Measurements from ENCODE around the gene CADM2. TPM values are rescaled to one million over a fixed set of nuclear protein-coding genes. Genes with fewer than 3 reads are reported as not detected.
"Not testable (repeated sequence)": the region's sequence is repeated elsewhere in the genome, so short reads cannot be mapped to it uniquely, and the experiment has no call there.

Gene CADM2
- total RNA-seq, 1 experiment from 2014 or later, result 10.9 TPM

GRCh38 chr3:85706130-85706529 is 747.3 kb downstream of the CADM2 start:
- no peaks in the 10 kb centered on the region for H3K9me3 ChIP-seq (ENCODE audit: control insufficient read depth, low read depth, low read length)
- H3T11ph ChIP-seq (ENCODE audit: low read length), result no peak overlapping the region
- no peak overlapping the region for H2BK15ac ChIP-seq (ENCODE audit: low read depth, low read length)
- no CpG with 5 or more reads among the region's 2 CpGs for WGBS (ENCODE audit: extremely low coverage, insufficient read length, low lambda C conversion rate)
- H4K91ac ChIP-seq (ENCODE audit: insufficient read length, low read depth, low read length), result no peak overlapping the region
- no peak overlapping the region for H3K9ac ChIP-seq (ENCODE audit: extremely low read depth, insufficient read length, low read length)
- no peak overlapping the region for H3K56ac ChIP-seq (ENCODE audit: insufficient read length, low read depth, low read length)
- H3K18ac ChIP-seq (ENCODE audit: insufficient read length, low read depth, low read length), result no peak overlapping the region
- H2BK120ac ChIP-seq (ENCODE audit: low read depth, low read length, poor library complexity, severe bottlenecking), result no peak overlapping the region
- DNase-seq, result no peak
- Mint-ChIP-seq H3K27me3 (ENCODE audit: low read depth) (no peaks in the 10 kb centered on the region), H3K4me3 (no peak overlapping the region), H3K27ac (no peak overlapping the region), H3K36me3 (ENCODE audit: insufficient read depth in 1 of 3, low read depth in 3 of 3) (no peaks in the 10 kb centered on the region), H3K9me3 (no peaks in the 10 kb centered on the region), H3K4me1 (peaks cover 34 to 35% of the 10 kb centered on the region in 2 experiments)
- H2BK5ac ChIP-seq (ENCODE audit: insufficient read length, low read length), result no peak overlapping the region
- no peak overlapping the region for H4K5ac ChIP-seq (ENCODE audit: insufficient read length, low read depth, low read length)
- no peaks in the 10 kb centered on the region for H3K79me2 ChIP-seq (ENCODE audit: insufficient read depth, low read length)
- no peaks in the 10 kb centered on the region for H3K4me1 ChIP-seq (ENCODE audit: insufficient read depth, low read length)
- no peak overlapping the region for H2BK20ac ChIP-seq (ENCODE audit: low read depth, low read length, poor library complexity, severe bottlenecking)
- no peak overlapping the region for H3K4me2 ChIP-seq (ENCODE audit: insufficient read depth, insufficient read length, low read length)
- H3K14ac ChIP-seq (ENCODE audit: insufficient read depth, low read length), result no peak overlapping the region
- H4K8ac ChIP-seq (replicated peaks; ENCODE audit: insufficient read length, low read depth, low read length), result no peak overlapping the region
- H3K23ac ChIP-seq (ENCODE audit: insufficient read length, low read depth, low read length), result no peak overlapping the region
- no peak overlapping the region for H2AFZ ChIP-seq (ENCODE audit: low read length)
- TF ChIP-seq CTCF (conservative IDR thresholded peaks at IDR 0.05), result no peak
- H3K79me1 ChIP-seq (ENCODE audit: insufficient read depth, low read depth, low read length, poor library complexity, severe bottlenecking), result no peaks in the 10 kb centered on the region
- H3K23me2 ChIP-seq (ENCODE audit: insufficient read length, low read depth, low read length, poor library complexity, severe bottlenecking), result no peaks in the 10 kb centered on the region
- H2AK5ac ChIP-seq (ENCODE audit: insufficient read length, low read length), result no peak overlapping the region
- H3K27me3 ChIP-seq (ENCODE audit: insufficient read depth, low read length), result no peaks in the 10 kb centered on the region
- H2BK12ac ChIP-seq (ENCODE audit: insufficient read length, low read depth, low read length), result no peak overlapping the region
- no peaks in the 10 kb centered on the region for H4K20me1 ChIP-seq (ENCODE audit: control insufficient read depth, insufficient read depth, insufficient read length)
- no peak overlapping the region for H3K4ac ChIP-seq (ENCODE audit: low read depth, low read length)
- no peak overlapping the region for H3K27ac ChIP-seq (ENCODE audit: insufficient read length, low read depth, low read length)

GRCh38 chr3:85708325-85708724 is 749.5 kb downstream of the CADM2 start:
- not testable (repeated sequence) for H3K14ac ChIP-seq (ENCODE audit: insufficient read depth, low read length)

More at GRCh38 chr3:85708325-85708724, 749.5 kb downstream of the CADM2 start:
- Mint-ChIP-seq H3K27ac (peak overlapping the region in 1 of 3 experiments; percentile 10; a peak in 3 of 7 replicates), H3K4me1 (peaks cover 28% of the 10 kb centered on the region in 2 experiments)
- not testable (repeated sequence) for H3K4me2 ChIP-seq (ENCODE audit: insufficient read depth, insufficient read length, low read length); H3K79me2 ChIP-seq (ENCODE audit: insufficient read depth, low read length); H4K8ac ChIP-seq (replicated peaks; ENCODE audit: insufficient read length, low read depth, low read length); H3K27ac ChIP-seq (ENCODE audit: insufficient read length, low read depth, low read length); H2AFZ ChIP-seq (ENCODE audit: low read length); H3K9me3 Mint-ChIP-seq; H3K4me1 ChIP-seq (ENCODE audit: insufficient read depth, low read length); H3K36me3 Mint-ChIP-seq (ENCODE audit: insufficient read depth in 1 of 3, low read depth in 3 of 3); DNase-seq; H3K27me3 ChIP-seq (ENCODE audit: insufficient read depth, low read length); H3K18ac ChIP-seq (ENCODE audit: insufficient read length, low read depth, low read length); H2BK20ac ChIP-seq (ENCODE audit: low read depth, low read length, poor library complexity, severe bottlenecking); H4K20me1 ChIP-seq (ENCODE audit: control insufficient read depth, insufficient read depth, insufficient read length); H2BK120ac ChIP-seq (ENCODE audit: low read depth, low read length, poor library complexity, severe bottlenecking); H2BK12ac ChIP-seq (ENCODE audit: insufficient read length, low read depth, low read length); H3K4me3 Mint-ChIP-seq; H3K23me2 ChIP-seq (ENCODE audit: insufficient read length, low read depth, low read length, poor library complexity, severe bottlenecking); H4K5ac ChIP-seq (ENCODE audit: insufficient read length, low read depth, low read length); H3K56ac ChIP-seq (ENCODE audit: insufficient read length, low read depth, low read length); H2AK5ac ChIP-seq (ENCODE audit: insufficient read length, low read length); H3K79me1 ChIP-seq (ENCODE audit: insufficient read depth, low read depth, low read length, poor library complexity, severe bottlenecking); H3K4ac ChIP-seq (ENCODE audit: low read depth, low read length); H3K23ac ChIP-seq (ENCODE audit: insufficient read length, low read depth, low read length); H3K9me3 ChIP-seq (ENCODE audit: control insufficient read depth, low read depth, low read length); H2BK5ac ChIP-seq (ENCODE audit: insufficient read length, low read length); H2BK15ac ChIP-seq (ENCODE audit: low read depth, low read length); H3K9ac ChIP-seq (ENCODE audit: extremely low read depth, insufficient read length, low read length); H3T11ph ChIP-seq (ENCODE audit: low read length); H3K27me3 Mint-ChIP-seq (ENCODE audit: low read depth); H4K91ac ChIP-seq (ENCODE audit: insufficient read length, low read depth, low read length)
- no CpG with 5 or more reads among the region's 1 CpG for WGBS (ENCODE audit: extremely low coverage, insufficient read length, low lambda C conversion rate)

Measured in H9 (cell line).